Anterior cingulate cortex (tissue), 58 donors: ENCODE results near the gene MYO9A.
"Not testable (repeated sequence)": the region's sequence is repeated elsewhere in the genome, so short reads cannot be mapped to it uniquely, and the experiment has no call there.

Experiments used
- DNase-seq, 58 donors: peaks; one replicate each; lab custom pipeline; 2025; lab: John Stamatoyannopoulos, UW

MYO9A gene

GRCh38 chr15:71899674-71900073 lies 218.3 kb downstream of the MYO9A start:
- peak in 13 of 58 donors; percentile 2 to 34 (median 15) for DNase-seq

GRCh38 chr15:71893691-71894090 lies 224.3 kb downstream of the MYO9A start:
- no peak for DNase-seq

GRCh38 chr15:71892335-71892734 lies 225.6 kb downstream of the MYO9A start:
- no peak for DNase-seq

- peak in 2 of 58 donors; percentile 6 to 8 for DNase-seq
Measured at GRCh38 chr15:71891026-71891425, 226.9 kb downstream of the MYO9A start.

GRCh38 chr15:71889947-71890346 lies 228.0 kb downstream of the MYO9A start:
- no peak for DNase-seq

- DNase-seq, result no peak
Measured at GRCh38 chr15:71889385-71889784, 228.6 kb downstream of the MYO9A start.

GRCh38 chr15:71888797-71889196 lies 229.2 kb downstream of the MYO9A start:
- no peak for DNase-seq

- peak in 1 of 58 donors; percentile 18 for DNase-seq
Measured at GRCh38 chr15:71885390-71885789, 232.6 kb downstream of the MYO9A start.

- no peak for DNase-seq
Measured at GRCh38 chr15:71883447-71883846, 234.5 kb downstream of the MYO9A start.

- no peak for DNase-seq
Measured at GRCh38 chr15:71880276-71880675, 237.7 kb downstream of the MYO9A start.

GRCh38 chr15:71874245-71874644 lies 243.7 kb downstream of the MYO9A start:
- no peak for DNase-seq

GRCh38 chr15:71858232-71858631 lies 259.7 kb downstream of the MYO9A start:
- DNase-seq, result not testable (repeated sequence)

- no peak for DNase-seq
Measured at GRCh38 chr15:71853543-71853942, 264.4 kb downstream of the MYO9A start.

- no peak for DNase-seq
Measured at GRCh38 chr15:71844916-71845315, 273.0 kb downstream of the MYO9A start.

- no peak for DNase-seq
Measured at GRCh38 chr15:71841563-71841962, 276.4 kb downstream of the MYO9A start.

GRCh38 chr15:71830981-71831380 lies 287.0 kb downstream of the MYO9A start:
- DNase-seq, result no peak

- no peak for DNase-seq
Measured at GRCh38 chr15:71826196-71826595, 291.8 kb downstream of the MYO9A start.

GRCh38 chr15:71825021-71825730 lies 292.8 kb downstream of the MYO9A start:
- no peak for DNase-seq

GRCh38 chr15:71823801-71824200 lies 294.1 kb downstream of the MYO9A start:
- no peak for DNase-seq

GRCh38 chr15:71822890-71823630 lies 294.9 kb downstream of the MYO9A start:
- DNase-seq, result no peak

- no peak for DNase-seq
Measured at GRCh38 chr15:71821547-71822129, 296.3 kb downstream of the MYO9A start.

- no peak for DNase-seq
Measured at GRCh38 chr15:71820127-71820526, 297.8 kb downstream of the MYO9A start.
